Neural cell (in vitro differentiated cells): ENCODE results near the gene TMEM184A. TPM values are rescaled to one million over a fixed set of nuclear protein-coding genes. Genes with fewer than 3 reads are reported as not detected.

Experiments used
- H2AFZ ChIP-seq: fragments of 200-600, 300-800 bp; sonication (generic), shearing (Covaris generic); 2 replicates; pipeline ENCODE4 v1.6.0; 2014; ENCODE audit warnings: low read depth, mild to moderate bottlenecking, antibody characterized with exemption, low read length, moderate library complexity
- H3F3A ChIP-seq: fragments of 200-600 bp; shearing (Covaris generic); 2 replicates; pipeline ENCODE4 v1.6.1; 2016; ENCODE audit warnings: mild to moderate bottlenecking, moderate library complexity, mixed read lengths, antibody characterized with exemption, low read length; ENCODE audit not compliant: insufficient read depth, poor library complexity, severe bottlenecking
- H3K27ac ChIP-seq: fragments of 200-600, 300-800 bp; sonication (generic), shearing (Covaris generic); 2 replicates; pipeline ENCODE4 v1.5.1; 2014; ENCODE audit warnings: mild to moderate bottlenecking, low read length, moderate library complexity
- H3K27me3 ChIP-seq: fragments of 300-800, 200-600 bp; sonication (generic), shearing (Covaris generic); 2 replicates; pipeline ENCODE4 v1.6.0; 2014; ENCODE audit warnings: mild to moderate bottlenecking, low read depth, low read length, moderate library complexity; ENCODE audit not compliant: insufficient read depth
- H3K36me3 ChIP-seq: fragments of 300-800, 200-600 bp; sonication (generic), shearing (Covaris generic); 2 replicates; pipeline ENCODE4 v1.5.1; 2014; ENCODE audit warnings: mild to moderate bottlenecking, antibody characterized with exemption, low read length, moderate library complexity; ENCODE audit not compliant: insufficient read depth
- H3K4me2 ChIP-seq: fragments of 300-800, 200-600 bp; sonication (generic), shearing (Covaris generic); 2 replicates; pipeline ENCODE4 v1.6.0; 2014; ENCODE audit warnings: mild to moderate bottlenecking, low read length
- H3K4me3 ChIP-seq: fragments of 300-800, 200-600 bp; sonication (generic), shearing (Covaris generic); 2 replicates; pipeline ENCODE4 v1.5.1; 2014; ENCODE audit warnings: mild to moderate bottlenecking, low read length, moderate library complexity
- H3K79me2 ChIP-seq: fragments of 200-600 bp; shearing (Covaris generic); replicated peaks from 2 replicates; pipeline ENCODE4 v1.6.0; 2014; ENCODE audit warnings: mild to moderate bottlenecking, low read length, moderate library complexity; ENCODE audit not compliant: insufficient read depth
- H3K9ac ChIP-seq: fragments of 300-800, 200-600 bp; sonication (generic), shearing (Covaris generic); 2 replicates; pipeline ENCODE4 v1.6.1; 2016; ENCODE audit warnings: mild to moderate bottlenecking, low read length, mixed read lengths
- H3K9me2 ChIP-seq: fragments of 200-600 bp; shearing (Covaris generic); 2 replicates; pipeline ENCODE4 v1.6.1; 2016; ENCODE audit warnings: mild to moderate bottlenecking, low read length, mixed read lengths; ENCODE audit not compliant: insufficient read depth
- H3K9me3 ChIP-seq: fragments of 200-600, 300-800 bp; sonication (generic), shearing (Covaris generic); 2 replicates; pipeline ENCODE4 v1.6.1; 2016; ENCODE audit warnings: mild to moderate bottlenecking, mixed run types, low read length, moderate library complexity, mixed read lengths
- H4K20me1 ChIP-seq: fragments of 200-600 bp; shearing (Covaris generic); 2 replicates; pipeline ENCODE4 v1.6.1; 2016; ENCODE audit warnings: mild to moderate bottlenecking, mixed run types; ENCODE audit not compliant: insufficient read depth
- EP300 ChIP-seq: fragments of 450-650 bp; conservative IDR thresholded peaks from 2 replicates; pipeline ENCODE4 v1.6.1; 2014; ENCODE audit warnings: antibody characterized with exemption, mild to moderate bottlenecking, moderate library complexity; ENCODE audit not compliant: poor library complexity, severe bottlenecking
- EZH2 ChIP-seq: fragments of 200-600, 300-800 bp; shearing (Covaris generic), sonication (generic); IDR thresholded peaks from 2 replicates; pipeline ENCODE4 v1.6.1; 2014; ENCODE audit warnings: antibody characterized with exemption, low read length, borderline replicate concordance, mild to moderate bottlenecking; ENCODE audit not compliant: insufficient read depth, poor library complexity, severe bottlenecking
- MXI1 ChIP-seq: fragments of 450-650 bp; conservative IDR thresholded peaks from 2 replicates; pipeline ENCODE4 v1.6.1; 2014; ENCODE audit warnings: antibody characterized with exemption, mild to moderate bottlenecking; ENCODE audit not compliant: poor library complexity, severe bottlenecking
- POLR2AphosphoS5 ChIP-seq: IDR thresholded peaks from 2 replicates; pipeline ENCODE4 v1.6.1; 2012
- RAD21 ChIP-seq: fragments of 450-650 bp; conservative IDR thresholded peaks from 2 replicates; pipeline ENCODE4 v1.6.1; 2014; ENCODE audit warnings: antibody characterized with exemption, mild to moderate bottlenecking, moderate library complexity
- SMC3 ChIP-seq: fragments of 450-650 bp; conservative IDR thresholded peaks from 2 replicates; pipeline ENCODE4 v1.6.1; 2014; ENCODE audit warnings: antibody characterized with exemption, mild to moderate bottlenecking, moderate library complexity; ENCODE audit not compliant: poor library complexity
- TAF1 ChIP-seq: IDR thresholded peaks from 2 replicates; pipeline ENCODE4 v1.6.1; 2012; ENCODE audit warnings: low read depth
- polyA plus RNA-seq: library from polyadenylated mRNA; depleted of rRNA; stranded (reverse); fragments of >200 nt; gene quantifications from 2 replicates; pipeline ENCODE4 v1.2.3, GENCODE V29; 2014
- TF ChIP-seq, protein P1 (sequence below): fragments of 450-650 bp; IDR thresholded peaks from 2 replicates; pipeline ENCODE4 v1.5.1; 2014; ENCODE audit warnings: antibody characterized with exemption, mild to moderate bottlenecking, moderate library complexity; ENCODE audit not compliant: poor library complexity, severe bottlenecking
- TF ChIP-seq, protein P2 (sequence below): IDR thresholded peaks from 2 replicates; pipeline ENCODE4 v1.6.1; 2012; ENCODE audit warnings: borderline replicate concordance

TMEM184A gene
- polyA plus RNA-seq, 1 donor from 2014 or later = not detected

DNA sequence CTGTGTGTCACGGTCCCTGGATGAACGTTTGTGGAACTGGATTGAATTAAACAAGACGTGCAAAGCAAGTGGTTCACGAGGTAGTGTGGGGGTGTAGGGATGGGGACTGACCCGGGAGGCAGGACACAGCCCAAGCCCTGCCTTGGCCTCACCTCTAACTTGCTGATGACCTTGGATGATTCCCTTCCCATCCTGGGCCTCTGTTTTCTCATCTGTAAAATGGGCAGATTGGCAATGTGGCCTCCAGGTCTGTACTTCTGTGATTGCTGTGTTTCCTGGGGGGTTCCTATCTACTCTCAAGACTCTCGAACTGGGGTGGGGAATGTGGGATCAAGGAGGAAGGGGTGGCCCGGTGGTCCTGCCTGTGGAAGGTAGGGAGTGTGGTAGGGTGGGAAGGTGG, 19.8 kb upstream of the TMEM184A start:
- H2AFZ ChIP-seq = no peak overlapping the region
- TF ChIP-seq EP300 = no peak
- TF ChIP-seq POLR2AphosphoS5 = no peak
- no peak for TF ChIP-seq TAF1
- TF ChIP-seq, protein P1, sequence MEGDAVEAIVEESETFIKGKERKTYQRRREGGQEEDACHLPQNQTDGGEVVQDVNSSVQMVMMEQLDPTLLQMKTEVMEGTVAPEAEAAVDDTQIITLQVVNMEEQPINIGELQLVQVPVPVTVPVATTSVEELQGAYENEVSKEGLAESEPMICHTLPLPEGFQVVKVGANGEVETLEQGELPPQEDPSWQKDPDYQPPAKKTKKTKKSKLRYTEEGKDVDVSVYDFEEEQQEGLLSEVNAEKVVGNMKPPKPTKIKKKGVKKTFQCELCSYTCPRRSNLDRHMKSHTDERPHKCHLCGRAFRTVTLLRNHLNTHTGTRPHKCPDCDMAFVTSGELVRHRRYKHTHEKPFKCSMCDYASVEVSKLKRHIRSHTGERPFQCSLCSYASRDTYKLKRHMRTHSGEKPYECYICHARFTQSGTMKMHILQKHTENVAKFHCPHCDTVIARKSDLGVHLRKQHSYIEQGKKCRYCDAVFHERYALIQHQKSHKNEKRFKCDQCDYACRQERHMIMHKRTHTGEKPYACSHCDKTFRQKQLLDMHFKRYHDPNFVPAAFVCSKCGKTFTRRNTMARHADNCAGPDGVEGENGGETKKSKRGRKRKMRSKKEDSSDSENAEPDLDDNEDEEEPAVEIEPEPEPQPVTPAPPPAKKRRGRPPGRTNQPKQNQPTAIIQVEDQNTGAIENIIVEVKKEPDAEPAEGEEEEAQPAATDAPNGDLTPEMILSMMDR = no peak
- no peak for TF ChIP-seq SMC3
- TF ChIP-seq, protein P2, sequence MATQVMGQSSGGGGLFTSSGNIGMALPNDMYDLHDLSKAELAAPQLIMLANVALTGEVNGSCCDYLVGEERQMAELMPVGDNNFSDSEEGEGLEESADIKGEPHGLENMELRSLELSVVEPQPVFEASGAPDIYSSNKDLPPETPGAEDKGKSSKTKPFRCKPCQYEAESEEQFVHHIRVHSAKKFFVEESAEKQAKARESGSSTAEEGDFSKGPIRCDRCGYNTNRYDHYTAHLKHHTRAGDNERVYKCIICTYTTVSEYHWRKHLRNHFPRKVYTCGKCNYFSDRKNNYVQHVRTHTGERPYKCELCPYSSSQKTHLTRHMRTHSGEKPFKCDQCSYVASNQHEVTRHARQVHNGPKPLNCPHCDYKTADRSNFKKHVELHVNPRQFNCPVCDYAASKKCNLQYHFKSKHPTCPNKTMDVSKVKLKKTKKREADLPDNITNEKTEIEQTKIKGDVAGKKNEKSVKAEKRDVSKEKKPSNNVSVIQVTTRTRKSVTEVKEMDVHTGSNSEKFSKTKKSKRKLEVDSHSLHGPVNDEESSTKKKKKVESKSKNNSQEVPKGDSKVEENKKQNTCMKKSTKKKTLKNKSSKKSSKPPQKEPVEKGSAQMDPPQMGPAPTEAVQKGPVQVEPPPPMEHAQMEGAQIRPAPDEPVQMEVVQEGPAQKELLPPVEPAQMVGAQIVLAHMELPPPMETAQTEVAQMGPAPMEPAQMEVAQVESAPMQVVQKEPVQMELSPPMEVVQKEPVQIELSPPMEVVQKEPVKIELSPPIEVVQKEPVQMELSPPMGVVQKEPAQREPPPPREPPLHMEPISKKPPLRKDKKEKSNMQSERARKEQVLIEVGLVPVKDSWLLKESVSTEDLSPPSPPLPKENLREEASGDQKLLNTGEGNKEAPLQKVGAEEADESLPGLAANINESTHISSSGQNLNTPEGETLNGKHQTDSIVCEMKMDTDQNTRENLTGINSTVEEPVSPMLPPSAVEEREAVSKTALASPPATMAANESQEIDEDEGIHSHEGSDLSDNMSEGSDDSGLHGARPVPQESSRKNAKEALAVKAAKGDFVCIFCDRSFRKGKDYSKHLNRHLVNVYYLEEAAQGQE = no peak
- no peak for TF ChIP-seq EZH2
- no peak for TF ChIP-seq RAD21
- no peak for TF ChIP-seq MXI1
- H3K27ac ChIP-seq = no peak overlapping the region
- H3K4me2 ChIP-seq = no peak overlapping the region
- peaks cover 5% of the 10 kb centered on the region for H3K79me2 ChIP-seq
- no peak overlapping the region for H3K9ac ChIP-seq
- H3K27me3 ChIP-seq = no peaks in the 10 kb centered on the region
- H3K9me3 ChIP-seq = no peaks in the 10 kb centered on the region
- H4K20me1 ChIP-seq = no peaks in the 10 kb centered on the region
- H3K36me3 ChIP-seq = no peaks in the 10 kb centered on the region
- no peak overlapping the region for H3K4me3 ChIP-seq
- H3K9me2 ChIP-seq = no peaks in the 10 kb centered on the region
- H3F3A ChIP-seq = no peaks in the 10 kb centered on the region

DNA sequence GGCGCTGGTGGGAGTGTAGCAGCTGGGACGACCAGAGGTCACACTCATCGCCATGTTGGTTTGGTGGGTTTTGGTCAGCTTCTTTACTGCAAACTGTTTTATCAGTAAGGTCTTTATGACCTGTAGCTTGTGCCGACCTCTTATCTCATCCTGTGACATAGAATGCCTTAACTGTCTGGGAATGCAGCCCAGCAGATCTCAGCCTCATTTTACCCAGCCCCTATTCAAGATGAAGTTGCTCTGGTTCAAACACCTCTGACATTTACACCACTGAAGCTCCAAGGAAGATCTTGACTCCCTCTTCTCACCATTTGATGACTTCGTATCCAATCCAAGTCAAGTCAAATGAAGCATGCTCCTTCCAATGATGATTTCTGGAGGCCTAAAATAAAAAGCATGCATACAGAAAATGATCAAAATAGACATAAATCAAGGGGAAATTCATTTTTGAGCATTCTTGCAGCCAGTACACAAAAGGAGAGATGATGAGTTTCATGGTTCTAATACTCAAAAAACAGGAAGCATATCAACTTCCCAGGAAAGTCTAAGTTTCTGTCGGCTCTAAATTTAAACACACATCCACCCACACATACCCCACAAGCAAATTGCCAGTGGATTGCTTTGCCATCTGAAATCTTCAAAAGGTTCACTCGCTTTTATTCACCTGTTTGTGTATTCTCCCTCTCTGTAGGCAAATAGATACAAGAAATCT, 16.3 kb upstream of the TMEM184A start:
- no peaks in the 10 kb centered on the region for H4K20me1 ChIP-seq
- H3K9ac ChIP-seq = no peak overlapping the region
- no peaks in the 10 kb centered on the region for H3K9me3 ChIP-seq
- H3K27me3 ChIP-seq = no peaks in the 10 kb centered on the region
- H3K9me2 ChIP-seq = no peaks in the 10 kb centered on the region
- no peak for TF ChIP-seq POLR2AphosphoS5
- TF ChIP-seq TAF1 = no peak
- TF ChIP-seq SMC3 = no peak
- TF ChIP-seq, protein P1 = no peak
- TF ChIP-seq, protein P2 = no peak
- TF ChIP-seq MXI1 = no peak
- TF ChIP-seq EZH2 = no peak
- no peak for TF ChIP-seq RAD21
- no peak for TF ChIP-seq EP300
- H2AFZ ChIP-seq = no peak overlapping the region
- H3K4me3 ChIP-seq = no peak overlapping the region
- H3K36me3 ChIP-seq = no peaks in the 10 kb centered on the region
- no peak overlapping the region for H3K27ac ChIP-seq
- no peaks in the 10 kb centered on the region for H3F3A ChIP-seq
- H3K4me2 ChIP-seq = no peak overlapping the region
- H3K79me2 ChIP-seq = peaks cover 5% of the 10 kb centered on the region
